Ureter (tissue), 1 donor: ENCODE results near the gene RMP24.
"Not testable (repeated sequence)": the region's sequence is repeated elsewhere in the genome, so short reads cannot be mapped to it uniquely, and the experiment has no call there.

Source experiments
- DNase-seq: peaks from one replicate; pipeline ENCODE4 v3.0.0-alpha.2; 2020; ENCODE audit warnings: low spot score
- donor health status: DM: yes; HTN: yes; CAD: no.

Gene RMP24

GRCh38 chr18:35968278-35968880 lies 4.1 kb upstream of the RMP24 start:
- no peak for DNase-seq

- no peak for DNase-seq
Observed at GRCh38 chr18:35969676-35970075, 2.8 kb upstream of the RMP24 start.

GRCh38 chr18:35971661-35972196 lies 750 bp upstream of the RMP24 start:
- no peak for DNase-seq

- DNase-seq: no peak
Observed at GRCh38 chr18:35973650-35974049, 1.2 kb downstream of the RMP24 start.

- no peak for DNase-seq
Observed at GRCh38 chr18:35974181-35974580, 1.7 kb downstream of the RMP24 start.

GRCh38 chr18:35979112-35979511 lies 6.6 kb downstream of the RMP24 start:
- no peak for DNase-seq

- DNase-seq: no peak
Observed at GRCh38 chr18:35982409-35983114, 10.1 kb downstream of the RMP24 start.

GRCh38 chr18:35983147-35983546 lies 10.7 kb downstream of the RMP24 start:
- DNase-seq: no peak

- no peak for DNase-seq
Observed at GRCh38 chr18:35983818-35984217, 11.3 kb downstream of the RMP24 start.

GRCh38 chr18:35991696-35992095 lies 19.2 kb downstream of the RMP24 start:
- DNase-seq: no peak

- no peak for DNase-seq
Observed at GRCh38 chr18:35993013-35993412, 20.5 kb downstream of the RMP24 start.

GRCh38 chr18:35998967-35999366 lies 26.5 kb downstream of the RMP24 start:
- no peak for DNase-seq

GRCh38 chr18:35999925-36000324 lies 27.4 kb downstream of the RMP24 start:
- DNase-seq: no peak

- no peak for DNase-seq
Observed at GRCh38 chr18:36006997-36007396, 34.5 kb downstream of the RMP24 start.

GRCh38 chr18:36009214-36009613 lies 36.7 kb downstream of the RMP24 start:
- DNase-seq: no peak

GRCh38 chr18:36012891-36013290 lies 40.4 kb downstream of the RMP24 start:
- DNase-seq: no peak

GRCh38 chr18:36015629-36016028 lies 43.1 kb downstream of the RMP24 start:
- no peak for DNase-seq

GRCh38 chr18:36017232-36017631 lies 44.8 kb downstream of the RMP24 start:
- DNase-seq: no peak

- DNase-seq: no peak
Observed at GRCh38 chr18:36020174-36020711, 47.8 kb downstream of the RMP24 start.

GRCh38 chr18:36023336-36023735 lies 50.9 kb downstream of the RMP24 start:
- no peak for DNase-seq

- DNase-seq: not testable (repeated sequence)
Observed at GRCh38 chr18:36024241-36024640, 51.8 kb downstream of the RMP24 start.

- no peak for DNase-seq
Observed at GRCh38 chr18:36025025-36025424, 52.5 kb downstream of the RMP24 start.

GRCh38 chr18:36028859-36029258 lies 56.4 kb downstream of the RMP24 start:
- DNase-seq: no peak
